GM12874 (cell line): ENCODE measurements around the gene ZNF684.

ENCODE experiments used
- TF ChIP-seq, protein P1 (sequence below): IDR thresholded peaks from 2 replicates; pipeline ENCODE4 v1.5.1; 2011; ENCODE audit warnings: low read depth, mild to moderate bottlenecking, control low read depth, low read length, moderate library complexity; ENCODE audit not compliant: insufficient read depth

Gene ZNF684

DNA sequence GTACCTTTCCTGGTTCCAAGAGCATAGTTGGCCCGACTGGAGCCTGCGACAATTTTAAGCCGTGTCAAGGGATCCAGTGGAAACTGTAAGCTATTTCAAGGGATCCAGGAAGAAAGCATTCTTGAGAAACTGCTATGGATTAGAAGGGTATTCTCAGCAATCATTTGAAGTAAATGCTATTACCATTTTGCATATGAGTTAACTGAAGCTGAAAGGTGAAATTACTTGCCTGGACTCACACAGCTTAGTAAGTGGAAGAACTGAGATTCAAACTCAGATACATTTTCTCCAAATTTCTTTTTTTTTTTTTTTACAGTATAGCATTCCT lies 589 bp downstream of the ZNF684 start:
- TF ChIP-seq, protein P1, sequence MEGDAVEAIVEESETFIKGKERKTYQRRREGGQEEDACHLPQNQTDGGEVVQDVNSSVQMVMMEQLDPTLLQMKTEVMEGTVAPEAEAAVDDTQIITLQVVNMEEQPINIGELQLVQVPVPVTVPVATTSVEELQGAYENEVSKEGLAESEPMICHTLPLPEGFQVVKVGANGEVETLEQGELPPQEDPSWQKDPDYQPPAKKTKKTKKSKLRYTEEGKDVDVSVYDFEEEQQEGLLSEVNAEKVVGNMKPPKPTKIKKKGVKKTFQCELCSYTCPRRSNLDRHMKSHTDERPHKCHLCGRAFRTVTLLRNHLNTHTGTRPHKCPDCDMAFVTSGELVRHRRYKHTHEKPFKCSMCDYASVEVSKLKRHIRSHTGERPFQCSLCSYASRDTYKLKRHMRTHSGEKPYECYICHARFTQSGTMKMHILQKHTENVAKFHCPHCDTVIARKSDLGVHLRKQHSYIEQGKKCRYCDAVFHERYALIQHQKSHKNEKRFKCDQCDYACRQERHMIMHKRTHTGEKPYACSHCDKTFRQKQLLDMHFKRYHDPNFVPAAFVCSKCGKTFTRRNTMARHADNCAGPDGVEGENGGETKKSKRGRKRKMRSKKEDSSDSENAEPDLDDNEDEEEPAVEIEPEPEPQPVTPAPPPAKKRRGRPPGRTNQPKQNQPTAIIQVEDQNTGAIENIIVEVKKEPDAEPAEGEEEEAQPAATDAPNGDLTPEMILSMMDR: no peak

DNA sequence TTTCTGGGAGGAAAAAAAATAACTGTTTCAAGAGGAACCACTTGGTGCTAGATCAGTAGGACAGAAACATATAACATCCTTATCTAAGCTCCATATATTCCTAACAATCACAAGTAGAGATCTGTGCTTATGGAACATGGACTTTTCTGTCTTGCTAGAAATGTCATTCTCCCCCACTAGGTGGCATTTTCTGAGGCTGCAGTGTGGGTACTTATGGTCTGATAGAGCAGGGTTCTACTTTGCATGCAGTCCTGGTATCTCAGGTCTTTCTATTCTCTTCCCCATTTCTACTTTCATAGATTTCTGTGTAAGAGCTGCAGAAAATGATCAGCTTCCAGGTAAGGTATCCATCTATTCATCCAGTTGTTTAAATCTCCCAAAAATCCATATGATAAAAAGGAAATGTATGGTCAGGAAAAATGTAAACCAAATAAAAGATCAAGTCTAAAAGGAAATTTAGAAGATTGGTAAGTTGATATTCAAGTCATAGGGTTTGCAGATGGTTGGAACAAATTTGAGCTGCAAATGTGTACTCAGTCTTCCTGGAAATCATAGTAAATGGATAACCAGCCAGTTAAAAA lies 1.5 kb downstream of the ZNF684 start:
- TF ChIP-seq, protein P1: peak; percentile 60; the same call in 1 of the 2 replicates

DNA sequence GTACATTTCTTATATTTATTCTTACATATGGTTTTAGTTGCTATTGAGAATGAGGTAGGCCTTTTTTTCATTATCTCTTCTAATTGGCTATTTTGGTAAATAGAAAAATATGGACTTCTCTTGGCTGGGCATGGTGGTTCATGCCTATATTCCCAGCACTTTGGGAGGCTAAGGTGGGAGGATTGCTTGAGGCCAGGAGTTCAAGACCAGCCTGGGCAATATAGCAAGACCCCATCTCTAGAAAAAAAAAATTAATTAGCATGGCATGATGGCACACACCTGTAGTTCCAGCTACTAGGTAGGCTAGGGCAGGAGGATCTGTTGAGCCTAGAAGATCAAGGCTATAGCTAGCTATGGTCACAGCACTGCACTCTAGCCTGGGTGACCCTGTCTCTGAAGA lies 3.2 kb downstream of the ZNF684 start:
- TF ChIP-seq, protein P1: no peak

DNA sequence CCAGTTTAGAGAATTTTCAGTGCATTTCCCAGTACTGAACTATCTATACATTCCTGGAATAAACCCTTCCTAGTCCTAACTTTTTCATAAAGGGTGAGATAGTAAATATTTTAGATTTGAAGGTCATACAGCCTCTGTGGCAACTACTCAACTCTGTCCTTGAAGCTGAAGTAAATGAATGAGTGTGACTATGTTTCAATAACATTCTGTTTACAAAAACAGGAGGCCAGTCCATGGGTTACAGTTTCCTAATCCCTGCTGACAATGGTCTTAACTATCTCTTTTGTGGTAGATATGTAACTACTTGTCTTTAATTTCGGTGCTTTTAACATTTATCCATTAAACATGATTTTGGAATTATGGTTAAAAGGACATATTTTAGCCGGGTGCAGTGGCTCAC lies 4.3 kb downstream of the ZNF684 start:
- TF ChIP-seq, protein P1: no peak

DNA sequence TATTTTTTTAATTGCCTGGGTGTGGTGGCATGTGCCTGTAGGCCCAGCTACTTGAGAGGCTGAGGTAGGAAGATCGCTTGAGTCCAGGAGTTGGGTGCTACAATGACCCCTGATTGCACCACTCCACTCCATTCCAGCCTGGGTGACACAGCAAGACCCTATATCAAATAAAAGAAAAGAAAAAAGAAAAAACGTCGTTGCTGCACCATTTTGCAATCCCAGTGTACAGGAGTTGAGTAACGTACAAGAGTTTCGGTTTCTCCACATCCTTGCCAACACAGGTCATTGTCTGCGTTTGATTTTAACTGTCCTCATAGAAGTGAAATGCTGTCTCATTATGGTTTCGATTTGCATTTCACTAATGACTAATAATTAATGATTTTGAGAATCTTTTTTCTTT lies 7.9 kb downstream of the ZNF684 start:
- TF ChIP-seq, protein P1: no peak

- TF ChIP-seq, protein P1: no peak
Observed at GRCh38 chr1:40546957-40547356, 15.5 kb downstream of the ZNF684 start.

DNA sequence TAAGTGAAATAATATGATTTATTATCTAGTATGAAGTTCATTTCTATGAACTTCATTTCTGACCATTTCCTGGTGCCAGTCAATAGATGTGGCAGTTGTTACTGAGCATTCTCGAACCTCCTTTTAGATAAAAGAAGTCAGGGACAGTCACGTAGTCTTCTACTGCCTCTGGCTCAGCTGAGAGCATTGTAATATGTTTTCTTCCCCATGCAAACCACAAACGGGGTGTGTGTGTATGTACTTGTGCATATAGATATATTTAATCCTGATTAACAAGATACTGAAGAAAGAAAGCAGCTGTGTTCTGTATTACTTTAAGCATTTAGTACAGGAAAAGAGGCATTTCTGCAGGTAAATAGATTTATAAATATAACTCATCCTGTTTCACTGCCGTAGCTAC lies 21.6 kb downstream of the ZNF684 start:
- TF ChIP-seq, protein P1: no peak
